HepG2 (cell line): ENCODE results near the gene SVBP. TPM values are rescaled to one million over a fixed set of nuclear protein-coding genes. Genes with fewer than 3 reads are reported as not detected.
A peak's percentile ranks its signal among the peaks of the same experiment; 100 is the strongest.

ENCODE experiments used
- ASH2L ChIP-seq: fragments of 300-600, 200-600 bp; sonication (generic); IDR thresholded peaks from 2 replicates; pipeline ENCODE4 v1.7.0; 2017; ENCODE audit warnings: low read depth, mild to moderate bottlenecking, moderate library complexity, mixed read lengths, low read length; ENCODE audit not compliant: insufficient read length
- ATF6 ChIP-seq: sonication (generic); formaldehyde crosslinking; conservative IDR thresholded peaks from 2 replicates; pipeline ENCODE4 v1.4.0; 2020; ENCODE audit warnings: missing genetic modification reagents
- GZF1 ChIP-seq: sonication (generic); formaldehyde crosslinking; IDR thresholded peaks from 2 replicates; pipeline ENCODE4 v1.5.1; 2020; ENCODE audit warnings: mild to moderate bottlenecking, missing genetic modification reagents
- HNRNPH1 ChIP-seq: fragments of 200-400 bp; formaldehyde crosslinking; optimal IDR thresholded peaks from 2 replicates; pipeline ENCODE3; 2017; ENCODE audit warnings: mild to moderate bottlenecking, low read depth, low read length
- JUNB ChIP-seq: sonication (generic); formaldehyde crosslinking; IDR thresholded peaks from 2 replicates; pipeline ENCODE4 v1.8.0; 2022; ENCODE audit warnings: missing genetic modification reagents, mild to moderate bottlenecking, borderline replicate concordance
- KAT8 ChIP-seq: IDR thresholded peaks from 2 replicates; pipeline ENCODE4 v1.6.1; 2016; ENCODE audit warnings: missing genetic modification reagents, missing compliant biosample characterization
- MYC ChIP-seq: sonication (generic); formaldehyde crosslinking; IDR thresholded peaks from 2 replicates; pipeline ENCODE4 v1.9.0; 2021; ENCODE audit warnings: missing genetic modification reagents, borderline replicate concordance
- NCOA1 ChIP-seq: sonication (generic); formaldehyde crosslinking; IDR thresholded peaks from 2 replicates; pipeline ENCODE4 v1.9.0; 2021; ENCODE audit warnings: missing genetic modification reagents
- SAP130 ChIP-seq: IDR thresholded peaks from 2 replicates; pipeline ENCODE4 v1.6.1; 2016; ENCODE audit warnings: low read depth
- SIN3A ChIP-seq: IDR thresholded peaks from 2 replicates; pipeline ENCODE4 v1.6.1; 2011; ENCODE audit warnings: low read depth, mild to moderate bottlenecking, control low read depth, low read length, borderline replicate concordance
- SMC3 ChIP-seq: IDR thresholded peaks from 2 replicates; pipeline ENCODE4 v1.6.1; 2011; ENCODE audit warnings: low read length, improper control_type of control experiment
- SRY ChIP-seq: sonication (generic); formaldehyde crosslinking; IDR thresholded peaks from 2 replicates; pipeline ENCODE4 v1.8.0; 2022; ENCODE audit warnings: mild to moderate bottlenecking, missing genetic modification reagents
- STAG1 ChIP-seq: sonication (generic); formaldehyde crosslinking; IDR thresholded peaks from 2 replicates; pipeline ENCODE4 v1.4.0; 2020; ENCODE audit warnings: missing genetic modification reagents
- ZHX1 ChIP-seq: sonication (generic); formaldehyde crosslinking; IDR thresholded peaks from 2 replicates; pipeline ENCODE4 v1.8.1; 2022; ENCODE audit warnings: low read depth, mild to moderate bottlenecking, missing genetic modification reagents
- ZNF256 ChIP-seq: sonication (generic); formaldehyde crosslinking; conservative IDR thresholded peaks from 2 replicates; pipeline ENCODE4 v1.4.0; 2020; ENCODE audit warnings: missing genetic modification reagents
- ZNF407 ChIP-seq: sonication (generic); formaldehyde crosslinking; IDR thresholded peaks from one replicate; pipeline ENCODE4 v1.5.1; 2020; ENCODE audit warnings: mild to moderate bottlenecking, missing genetic modification reagents; ENCODE audit errors: not compliant biosample characterization
- ZNF451 ChIP-seq: sonication (generic); formaldehyde crosslinking; IDR thresholded peaks from 2 replicates; pipeline ENCODE4 v1.5.0; 2020; ENCODE audit warnings: mild to moderate bottlenecking, missing genetic modification reagents
- ZSCAN31 ChIP-seq: sonication (generic); formaldehyde crosslinking; IDR thresholded peaks from 2 replicates; pipeline ENCODE4 v1.5.0; 2020; ENCODE audit warnings: low read depth, mild to moderate bottlenecking, missing genetic modification reagents
- polyA plus RNA-seq, 8 experiments: library from polyadenylated mRNA; depleted of rRNA in 3 of 8; stranded (reverse) in 7 of 8; unstranded in 1 of 8; fragments of >200 nt; fragmentation: Illumina TruSeq in 4 of 8; extraction: Trizol in 4 of 8; gene quantifications; 2 replicates each; pipeline versions ENCODE4 v1.2.1 to v1.2.3, GENCODE V29; 2011 to 2016; ENCODE audit warnings: low read depth in 4 of 8, missing spikeins in 1 of 8, mixed read lengths in 1 of 8; ENCODE audit not compliant: insufficient read depth in 1 of 8
- total RNA-seq, 5 experiments: library from RNA; depleted of rRNA; stranded (reverse); fragments of >200 nt; fragmentation: Illumina TruSeq; extraction: Trizol; gene quantifications; 2 replicates each; pipeline ENCODE4 v1.2.3, GENCODE V29; 2016; ENCODE audit warnings: low read depth in 1 of 5

The SVBP gene
- total and polyA plus RNA-seq, 2 of the 13 experiments (the other 11 are each of a cell fraction or from before 2014, with no cell fraction given): 28.8 to 48.2 TPM

DNA sequence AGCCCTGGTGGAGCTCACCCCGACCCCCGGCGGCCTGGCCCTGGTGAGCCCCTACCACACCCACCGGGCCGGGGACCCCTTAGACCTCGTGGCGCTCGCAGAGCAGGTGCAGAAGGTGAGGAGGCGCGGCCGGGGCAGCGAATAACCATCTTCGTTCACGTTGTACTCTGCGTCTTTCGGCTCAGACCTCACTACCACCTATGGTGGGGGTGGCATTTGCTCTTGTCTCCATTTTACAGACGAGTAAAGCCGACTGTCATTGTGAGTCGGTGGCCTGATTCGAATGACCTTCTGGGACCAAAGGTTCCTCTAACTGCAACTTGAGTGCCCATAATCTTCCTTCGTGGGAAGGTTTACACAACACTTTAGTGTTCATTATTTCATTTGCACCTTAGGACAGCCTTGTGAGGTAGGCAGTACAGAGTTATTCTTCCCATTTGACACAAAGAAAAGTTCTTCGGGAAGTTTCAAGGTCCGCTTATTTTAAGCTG lies 49.6 kb downstream of the SVBP start (continued):
- TF ChIP-seq ZHX1 (CRISPR knock-in tag) (peak; percentile 27; the same call in 1 of the 2 replicates), SIN3A (peak; percentile 21; the same call in 1 of the 2 replicates), GZF1 (CRISPR knock-in tag) (peak; percentile 55; the same call in 1 of the 2 replicates), JUNB (no peak), ZNF256 (CRISPR knock-in tag) (no peak), SMC3 (no peak), ZNF407 (CRISPR knock-in tag) (peak; percentile 2), MYC (CRISPR knock-in tag) (peak; percentile 58), ZSCAN31 (CRISPR knock-in tag) (0 out of 2 replicates have a peak, but pooled peaks have one; percentile 1), ZNF451 (CRISPR knock-in tag) (0 out of 2 replicates have a peak, but pooled peaks have one; percentile 13), ATF6 (CRISPR knock-in tag) (no peak), ASH2L (peak; percentile 47), STAG1 (CRISPR knock-in tag) (no peak), SRY (0 out of 2 replicates have a peak, but pooled peaks have one; percentile 14), KAT8 (no peak), NCOA1 (CRISPR knock-in tag) (0 out of 2 replicates have a peak, but pooled peaks have one; percentile 6), SAP130 (CRISPR knock-in tag) (peak; percentile 59), HNRNPH1 (no peak)
